H54 (cell line): ENCODE data around the gene TGFBR3.

Experiments
- DNase-seq: peaks from one replicate; pipeline ENCODE4 v3.0.0; 2011; ENCODE audit warnings: low spot score, mixed read lengths; ENCODE audit not compliant: insufficient read length
- FAIRE-seq: peaks from 3 replicates; lab custom pipeline; 2011; peaks lifted over from hg19 to GRCh38; lab: Jason Lieb, UNC
- POLR2A ChIP-seq: IDR thresholded peaks from 2 replicates; pipeline ENCODE4 v1.6.1; 2011; ENCODE audit warnings: low read depth, mild to moderate bottlenecking, low read length

The TGFBR3 gene

DNA sequence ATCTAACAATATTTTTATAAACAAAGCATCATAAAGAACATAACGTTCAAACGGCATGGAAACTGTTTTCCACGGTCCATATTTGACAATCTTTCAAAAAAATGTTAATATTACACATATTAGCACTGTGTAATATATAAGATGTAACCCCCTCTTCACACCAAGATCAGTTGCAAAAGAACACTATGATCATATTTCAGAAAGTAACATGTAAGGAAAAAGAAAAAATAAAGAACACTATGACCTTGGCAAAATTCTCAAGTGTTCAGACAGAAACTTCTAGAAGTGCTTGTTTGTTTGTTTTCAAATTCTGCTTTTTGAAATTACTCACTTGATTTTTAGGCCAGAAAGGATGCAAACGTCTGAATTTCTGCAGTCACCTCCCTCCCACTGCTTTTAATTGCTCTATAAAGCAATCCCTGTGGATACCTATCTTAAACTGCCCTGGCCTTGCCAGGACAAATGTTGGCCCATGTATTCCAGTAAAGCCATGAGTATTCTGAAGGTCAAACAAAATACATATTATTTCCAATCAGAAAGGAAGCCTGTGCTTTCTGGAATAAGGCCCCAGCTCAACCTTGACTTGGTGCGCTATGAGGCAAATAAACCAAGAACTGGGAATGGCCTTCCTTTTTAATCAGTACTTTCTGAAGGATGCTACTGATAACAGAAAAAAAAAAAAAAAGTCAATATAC is 68.6 kb downstream of the TGFBR3 start:
- DNase-seq (no peak), FAIRE-seq (no peak)
- TF ChIP-seq POLR2A: no peak

DNA sequence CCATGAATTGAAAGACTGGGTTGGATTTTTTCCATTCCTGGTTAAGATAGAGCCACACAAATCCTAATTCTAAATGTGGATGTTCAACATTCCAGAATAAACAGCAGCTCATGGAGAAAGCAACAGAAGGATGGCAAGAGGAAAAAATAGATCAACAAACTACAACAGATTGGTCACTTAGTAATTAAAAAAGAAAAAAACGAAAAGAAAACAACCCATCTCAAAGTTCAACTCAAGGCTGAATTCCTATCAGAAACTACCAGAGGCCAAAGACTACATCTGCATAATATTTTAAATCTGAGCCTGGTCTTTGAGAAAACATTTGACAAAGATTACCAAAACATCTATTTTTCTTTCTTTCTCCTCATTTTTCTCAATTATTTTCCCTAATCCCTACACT is 69.9 kb downstream of the TGFBR3 start:
- no peak for TF ChIP-seq POLR2A
- FAIRE-seq (no peak), DNase-seq (no peak)

DNA sequence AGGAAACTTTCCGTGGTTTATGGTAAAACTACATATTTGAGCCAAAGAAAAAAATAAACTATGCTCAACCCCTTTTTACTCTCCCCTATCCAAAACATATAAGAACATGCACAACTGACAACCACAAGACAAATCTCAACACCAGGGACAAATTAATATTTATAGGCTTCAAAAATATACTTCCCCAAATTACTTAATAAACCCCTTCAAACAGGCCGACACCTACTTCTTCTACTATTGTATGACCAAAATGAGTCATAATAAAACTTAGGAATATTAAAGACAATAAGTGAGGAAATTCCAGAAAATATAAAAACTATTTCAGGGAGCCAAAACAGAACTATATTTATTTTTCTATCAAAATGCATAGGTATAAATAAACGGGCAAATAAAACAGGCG is 71.5 kb downstream of the TGFBR3 start:
- no peak for TF ChIP-seq POLR2A
- DNase-seq (no peak), FAIRE-seq (no peak)

DNA sequence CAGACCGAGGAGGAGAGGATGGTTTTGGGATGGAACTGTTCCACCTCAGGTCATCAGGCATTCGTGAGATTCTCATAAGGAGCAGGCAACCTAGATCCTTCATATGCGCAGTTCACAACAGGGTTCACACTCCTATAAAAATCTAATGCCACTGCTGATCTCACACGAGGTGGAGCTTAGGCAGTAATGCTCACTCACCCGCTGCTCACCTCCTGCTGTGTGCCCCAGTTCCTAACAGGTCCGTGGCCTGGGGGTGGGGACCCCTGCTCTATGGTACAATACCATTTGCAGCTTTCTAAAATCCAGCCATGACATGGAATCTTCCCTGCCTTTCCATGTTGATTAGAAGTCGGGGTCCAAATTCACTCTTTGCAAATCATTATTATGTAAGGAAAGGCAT is 72.1 kb downstream of the TGFBR3 start:
- DNase-seq: no peak
- TF ChIP-seq POLR2A: no peak
- peak; percentile 6 for FAIRE-seq

DNA sequence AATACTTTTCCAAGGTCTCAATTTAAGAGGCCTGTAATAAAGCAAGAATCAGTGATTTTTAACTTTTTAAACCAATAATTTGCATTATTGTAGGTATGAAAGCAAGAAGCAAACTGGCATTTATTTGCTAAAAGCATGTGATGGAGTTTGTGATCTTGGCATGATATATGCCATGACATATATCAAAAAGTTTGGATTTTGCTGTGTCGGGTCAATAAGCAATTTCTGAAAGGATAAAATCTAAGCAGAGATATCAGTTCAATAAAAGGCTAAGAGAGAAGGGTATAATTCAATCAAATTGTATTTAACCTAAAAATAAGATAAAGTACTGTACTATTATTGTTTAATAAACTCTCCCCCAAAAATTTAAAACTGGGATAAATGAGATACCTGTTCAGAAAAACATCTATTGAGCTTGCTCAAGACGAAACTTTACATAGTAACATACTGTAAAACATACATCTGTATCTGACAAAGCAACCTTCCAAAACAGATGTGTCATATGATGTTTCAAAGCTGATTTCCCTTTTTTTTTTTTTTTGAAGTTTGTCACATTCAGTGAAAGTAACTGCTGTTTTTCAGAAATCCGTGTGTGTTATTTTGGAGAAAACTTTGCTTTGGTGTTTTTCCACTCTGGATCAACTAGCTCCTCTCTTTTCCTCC is 74.5 kb downstream of the TGFBR3 start:
- DNase-seq: no peak
- no peak for TF ChIP-seq POLR2A
- no peak for FAIRE-seq

DNA sequence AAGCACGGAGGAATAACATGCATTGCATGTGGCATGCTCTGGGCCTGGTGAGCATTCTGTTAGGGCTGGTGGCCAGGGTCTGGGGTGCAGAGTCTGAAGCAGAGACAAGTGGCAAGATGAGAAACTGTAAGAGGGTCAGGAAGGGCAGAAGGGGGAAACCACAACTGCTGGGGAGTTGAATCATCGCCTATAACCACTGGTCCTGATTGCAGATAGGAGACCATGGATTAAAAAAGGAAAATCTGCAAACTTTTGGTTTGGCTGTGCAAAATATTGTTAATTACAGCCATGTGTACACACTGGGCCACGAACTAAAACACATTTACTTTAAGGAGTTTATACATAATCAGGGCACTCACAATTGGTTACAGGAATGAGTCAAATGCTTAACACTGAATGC is 76.6 kb downstream of the TGFBR3 start:
- FAIRE-seq: peak; percentile 45
- no peak for DNase-seq
- TF ChIP-seq POLR2A: no peak

DNA sequence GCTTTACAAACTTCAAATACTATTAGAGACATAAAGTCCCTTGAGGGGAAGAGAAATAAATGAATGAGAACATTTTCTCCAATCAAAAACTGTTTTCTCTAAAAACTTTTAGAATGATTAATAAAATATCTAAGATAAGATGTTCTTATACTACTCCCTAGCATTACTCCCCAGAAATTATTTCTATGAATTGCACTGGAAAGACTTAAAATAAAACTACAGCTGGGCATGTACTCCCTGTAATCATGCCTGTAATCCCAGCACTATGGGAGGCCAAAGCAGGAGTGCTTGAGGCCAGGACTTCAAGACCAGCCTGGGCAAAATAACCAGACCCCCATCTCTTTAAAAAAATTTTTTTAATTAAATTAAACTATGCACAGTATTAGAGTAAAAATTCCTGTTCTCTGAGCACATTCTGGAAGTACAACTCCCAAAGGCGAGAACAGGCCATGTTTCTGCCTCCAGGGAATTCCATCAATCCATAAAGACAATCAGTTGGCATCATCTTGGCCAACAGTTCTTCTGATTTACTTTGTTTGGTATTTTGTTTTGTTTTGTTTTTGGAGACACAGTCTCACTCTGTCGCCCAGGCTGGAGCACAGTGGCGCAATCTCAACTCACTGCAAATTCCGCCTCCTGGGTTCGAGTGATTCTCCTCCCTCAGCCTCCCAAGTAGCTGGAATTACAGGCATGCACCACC is 77.9 kb downstream of the TGFBR3 start:
- no peak for DNase-seq
- no peak for TF ChIP-seq POLR2A
- FAIRE-seq: no peak

DNA sequence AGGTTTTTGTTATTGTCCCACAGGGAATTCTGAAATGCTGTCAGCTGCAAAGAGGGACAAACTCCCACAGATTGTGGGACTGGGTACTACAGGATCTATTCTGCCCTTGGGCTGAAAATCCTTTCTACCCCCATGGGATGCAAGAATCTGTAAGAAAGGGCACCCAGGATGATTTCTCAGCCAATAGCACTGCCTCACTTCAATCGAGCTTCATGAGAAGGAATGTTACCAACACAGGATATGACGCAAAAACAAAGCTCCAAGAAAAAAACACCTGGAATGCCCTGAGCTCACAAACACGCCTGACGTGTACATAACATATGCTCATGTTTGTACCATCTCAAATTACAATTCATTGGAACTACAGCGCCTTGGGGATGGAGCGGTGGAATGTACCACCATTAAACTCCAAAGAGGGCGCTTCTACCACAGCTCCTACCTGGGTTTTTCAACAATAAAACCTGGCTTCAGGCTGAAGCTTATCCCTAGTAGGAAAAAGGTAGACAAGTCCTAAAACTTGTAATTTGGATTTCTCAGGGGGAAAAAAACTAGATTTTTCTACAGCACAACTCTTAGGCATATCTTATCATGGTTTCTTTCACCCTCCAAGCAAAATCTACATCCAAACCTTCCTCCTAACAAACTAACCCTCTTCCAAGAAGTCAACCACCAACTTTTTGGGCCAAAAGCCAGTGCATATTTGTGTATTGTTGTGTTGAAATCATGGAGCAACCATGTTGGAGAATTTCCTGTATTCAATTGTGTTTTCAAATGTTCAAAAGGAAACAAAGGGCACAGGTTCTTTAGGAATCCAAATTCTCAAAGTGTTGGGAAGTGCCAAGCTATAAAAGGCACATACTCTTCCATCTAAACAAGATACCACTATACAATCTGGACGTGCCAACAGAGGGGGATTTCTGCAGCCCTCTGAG is 78.9 kb downstream of the TGFBR3 start:
- DNase-seq (no peak), FAIRE-seq (no peak)
- TF ChIP-seq POLR2A: no peak

DNA sequence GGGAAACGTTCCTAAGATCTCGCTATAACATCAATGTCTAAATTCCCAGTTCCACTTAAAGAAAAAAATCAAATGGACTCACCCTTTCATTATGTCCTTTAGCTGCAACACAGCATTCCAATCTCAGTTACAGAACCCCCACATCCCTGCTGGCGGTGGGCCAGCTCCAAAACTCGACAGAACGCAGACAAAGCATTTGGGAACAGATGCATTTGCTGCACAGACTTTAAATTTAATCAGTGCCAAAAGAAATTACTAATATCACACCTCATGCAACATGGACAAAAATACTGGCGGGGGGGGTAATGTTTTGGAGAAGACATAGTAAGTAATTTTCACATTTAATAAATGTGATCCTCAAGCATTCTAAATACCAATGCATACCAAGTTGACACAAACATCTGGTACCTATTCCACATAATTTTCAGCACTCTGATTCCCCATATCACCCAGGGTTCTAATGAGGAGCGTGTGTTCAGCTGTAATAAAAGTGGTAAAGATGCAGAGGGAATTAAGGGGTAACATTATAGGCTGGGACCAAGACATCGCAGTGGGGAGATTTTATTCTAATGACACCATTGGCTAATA is 79.7 kb downstream of the TGFBR3 start:
- FAIRE-seq: no peak
- no peak for DNase-seq
- no peak for TF ChIP-seq POLR2A

DNA sequence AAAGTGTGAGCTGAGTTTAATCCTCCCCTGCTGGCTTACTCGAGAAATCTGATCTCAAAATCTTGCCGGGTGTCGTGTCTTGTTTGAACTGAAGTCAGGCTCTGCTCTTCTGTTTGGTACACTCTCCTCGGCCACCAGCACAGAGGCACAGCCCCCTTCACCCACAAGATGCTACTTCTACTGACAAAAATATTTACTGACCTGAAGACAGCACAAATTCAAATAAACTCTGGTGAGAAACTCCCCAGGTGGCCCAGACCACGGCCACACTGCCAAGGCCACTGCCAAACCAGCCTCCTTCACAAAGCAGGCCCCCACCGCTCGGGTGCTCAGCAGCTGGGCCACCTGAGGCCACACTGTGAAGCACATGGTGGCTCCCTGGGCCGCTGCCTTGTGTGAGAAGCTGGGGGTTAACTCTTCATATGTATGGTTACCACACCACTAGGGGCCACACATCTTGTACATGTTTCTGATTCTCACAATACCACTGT is 80.6 kb downstream of the TGFBR3 start:
- no peak for TF ChIP-seq POLR2A
- FAIRE-seq (no peak), DNase-seq (no peak)

DNA sequence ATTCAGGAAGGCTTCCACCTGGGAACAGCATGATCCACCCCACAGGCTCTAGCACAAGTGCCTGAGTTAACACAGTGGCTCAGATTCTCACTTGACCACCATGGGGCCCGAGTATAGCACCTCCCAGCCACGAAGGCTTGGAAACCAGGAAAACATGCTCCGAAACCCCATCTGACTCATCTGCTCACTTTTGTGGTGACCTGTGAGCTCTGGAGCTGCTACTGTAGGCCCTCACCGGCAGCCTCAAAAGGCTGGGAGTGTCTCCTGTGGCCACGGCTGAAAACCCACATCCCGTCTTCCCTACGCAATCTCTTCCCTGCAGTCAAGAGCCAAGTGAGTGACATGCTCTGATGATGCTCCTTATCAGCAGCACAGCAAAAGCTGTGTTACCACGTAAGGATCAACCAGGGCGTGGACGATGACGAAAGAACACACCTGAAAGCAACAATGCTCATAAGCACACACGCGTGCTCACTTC is 81.4 kb downstream of the TGFBR3 start:
- peak; percentile 82 for FAIRE-seq
- TF ChIP-seq POLR2A: no peak

DNA sequence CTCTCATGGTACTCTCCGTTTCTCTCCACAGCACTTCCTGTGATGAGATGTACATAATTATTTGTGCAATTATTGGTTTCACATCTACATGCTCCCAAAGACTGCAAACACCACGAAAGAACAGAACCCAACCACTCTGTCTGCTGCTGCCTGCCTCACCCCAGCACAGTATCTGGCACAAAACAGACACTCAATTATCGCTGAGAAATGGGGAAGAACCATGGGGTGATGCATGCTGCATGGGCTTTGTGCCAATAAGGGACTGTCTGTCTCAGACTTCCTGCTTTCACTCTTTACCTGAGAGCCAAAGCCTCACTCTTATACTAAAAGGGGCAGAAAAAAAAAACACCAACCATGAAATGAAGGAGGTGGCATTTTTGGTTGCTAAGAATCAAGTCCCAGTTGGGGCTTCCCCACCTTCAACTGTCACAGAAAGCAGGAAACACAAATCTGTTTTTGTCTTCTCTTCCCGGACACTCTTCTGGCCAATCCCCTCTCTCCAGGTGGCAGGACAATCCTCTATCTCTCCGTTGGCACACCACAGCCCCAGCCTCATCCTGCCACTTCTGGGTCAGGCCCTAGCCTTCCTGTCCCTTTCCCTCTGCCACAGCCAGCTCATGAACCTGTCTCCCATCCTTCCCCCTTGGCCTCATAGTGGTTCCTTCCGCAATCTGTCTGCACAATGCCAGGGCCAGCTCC is 82.0 kb downstream of the TGFBR3 start:
- no peak for TF ChIP-seq POLR2A
- FAIRE-seq (no peak), DNase-seq (no peak)

More for the DNA sequence above, 81.4 kb downstream of the TGFBR3 start:
- DNase-seq: peak; percentile 64
